PC-3 (cell line): ENCODE data around the gene MYO5B. TPM values are rescaled to one million over a fixed set of nuclear protein-coding genes. Genes with fewer than 3 reads are reported as not detected.
A peak's percentile ranks its signal among the peaks of the same experiment; 100 is the strongest.
"Not testable (repeated sequence)": the region's sequence is repeated elsewhere in the genome, so short reads cannot be mapped to it uniquely, and the experiment has no call there.

Source experiments
- ATAC-seq: fragments of 200-7000 bp; cut with Tn5 transposase; 2 replicates; pipeline ENCODE4 v1.9.1; 2020; ENCODE audit warnings: mild to moderate bottlenecking, moderate library complexity
- BruUV-seq: library from RNA; stranded (reverse); fragments of 400-500 nt; replicated peaks from 2 replicates; lab custom pipeline; 2021; lab: Mats Ljungman, UMichigan
- CTCF ChIA-PET: fragments of 300-600 bp; sonication (Branson Sonifier 250); formaldehyde crosslinking; loops from one replicate; lab custom pipeline; 2022; ENCODE audit warnings: antibody characterized with exemption; lab: Charles Lee
- POLR2A ChIA-PET: fragments of 300-600 bp; sonication (Branson Sonifier 250); formaldehyde crosslinking; loops from one replicate; lab custom pipeline; 2022; ENCODE audit warnings: antibody characterized with exemption; ENCODE audit not compliant: unreplicated experiment; lab: Charles Lee
- DNase-seq: peaks from one replicate; pipeline ENCODE4 v3.0.0-alpha.2; 2015
- H2AFZ ChIP-seq: fragments of 300-600 bp; sonication (generic); 2 replicates; pipeline ENCODE4 v1.6.0; 2016; ENCODE audit warnings: antibody characterized with exemption, low read length
- H3F3A ChIP-seq: fragments of 300-600 bp; sonication (generic); one replicate; pipeline ENCODE4 v1.6.0; 2017; ENCODE audit warnings: antibody characterized with exemption, low read length, control low read depth, mild to moderate bottlenecking; ENCODE audit not compliant: unreplicated experiment
- H3K27ac ChIP-seq: fragments of 300-600 bp; sonication (generic); 2 replicates; pipeline ENCODE4 v1.5.1; 2016; ENCODE audit warnings: mild to moderate bottlenecking, low read length
- H3K27me3 ChIP-seq: fragments of 300-600 bp; sonication (generic); 2 replicates; pipeline ENCODE4 v1.6.1; 2016; ENCODE audit warnings: low read length, mixed read lengths
- H3K36me3 ChIP-seq: fragments of 300-600 bp; sonication (generic); 2 replicates; pipeline ENCODE4 v1.6.1; 2016; ENCODE audit warnings: low read depth, mixed run types, low read length, mixed read lengths
- H3K4me1 ChIP-seq: fragments of 300-600 bp; sonication (generic); 2 replicates; pipeline ENCODE4 v1.5.1; 2016; ENCODE audit warnings: low read length; ENCODE audit not compliant: insufficient read depth
- H3K4me2 ChIP-seq: fragments of 300-600 bp; sonication (generic); 2 replicates; pipeline ENCODE4 v1.6.0; 2016; ENCODE audit warnings: low read length
- H3K4me3 ChIP-seq: fragments of 300-600 bp; sonication (generic); 2 replicates; pipeline ENCODE4 v1.5.1; 2016; ENCODE audit warnings: mild to moderate bottlenecking, low read length, mixed read lengths
- H3K79me2 ChIP-seq: fragments of 300-600 bp; sonication (generic); 2 replicates; pipeline ENCODE4 v1.6.1; 2017; ENCODE audit warnings: low read length, mixed read lengths
- H3K9ac ChIP-seq: fragments of 300-600 bp; sonication (generic); 2 replicates; pipeline ENCODE4 v1.6.0; 2016; ENCODE audit warnings: mild to moderate bottlenecking, low read length
- H3K9me2 ChIP-seq: fragments of 300-600 bp; sonication (generic); replicated peaks from 2 replicates; pipeline ENCODE4 v1.6.1; 2016; ENCODE audit warnings: mixed run types, low read length, mixed read lengths
- H3K9me3 ChIP-seq: fragments of 300-600 bp; sonication (generic); 2 replicates; pipeline ENCODE4 v1.6.1; 2016; ENCODE audit warnings: low read length, mixed read lengths
- H4K20me1 ChIP-seq: fragments of 300-600 bp; sonication (generic); 2 replicates; pipeline ENCODE4 v1.6.1; 2016; ENCODE audit warnings: low read length, mixed read lengths
- EZH2 ChIP-seq: fragments of 300-600 bp; sonication (generic); IDR thresholded peaks from one replicate; pipeline ENCODE4 v1.6.1; 2017; ENCODE audit warnings: antibody characterized with exemption, mild to moderate bottlenecking, low read length; ENCODE audit not compliant: unreplicated experiment
- EZH2phosphoT487 ChIP-seq: fragments of 300-600 bp; sonication (generic); IDR thresholded peaks from 2 replicates; pipeline ENCODE4 v1.6.1; 2018; ENCODE audit warnings: mild to moderate bottlenecking, antibody characterized with exemption, low read length, borderline replicate concordance
- intact Hi-C: fragments of 100-400 bp; cut with micrococcal nuclease; formaldehyde crosslinking; loops from 2 replicates; pipeline ENCODE4 v1.9.0; 2023
- total RNA-seq: library from RNA; depleted of rRNA; stranded (reverse); fragments of >200 nt; gene quantifications from 2 replicates; pipeline ENCODE4 v1.2.3, GENCODE V29; 2014
- TF ChIP-seq, protein P1 (sequence below): fragments of 300-600 bp; sonication (generic); conservative IDR thresholded peaks from 2 replicates; pipeline ENCODE4 v1.5.1; 2017; ENCODE audit warnings: antibody characterized with exemption, low read depth, mild to moderate bottlenecking, low read length

The MYO5B gene
- total RNA-seq, 1 experiment from 2014 or later = 10.7 TPM

GRCh38 chr18:49838381-49838780 lies 356.6 kb downstream of the MYO5B start:
- Histone ChIP-seq H3K9ac (no peak overlapping the region), H2AFZ (no peak overlapping the region), H3K4me2 (no peak overlapping the region), H3K4me1 (peaks cover 46% of the 10 kb centered on the region), H3K36me3 (no peaks in the 10 kb centered on the region), H3K79me2 (no peaks in the 10 kb centered on the region), H3K27me3 (no peaks in the 10 kb centered on the region), H3K27ac (peak overlapping the region; percentile 26), H3K4me3 (no peak overlapping the region), H3K9me3 (no peaks in the 10 kb centered on the region), H3K9me2 (no peaks in the 10 kb centered on the region), H3F3A (no peaks in the 10 kb centered on the region), H4K20me1 (no peaks in the 10 kb centered on the region)
- no TSS peak for BruUV-seq
- TF ChIP-seq, protein P1, sequence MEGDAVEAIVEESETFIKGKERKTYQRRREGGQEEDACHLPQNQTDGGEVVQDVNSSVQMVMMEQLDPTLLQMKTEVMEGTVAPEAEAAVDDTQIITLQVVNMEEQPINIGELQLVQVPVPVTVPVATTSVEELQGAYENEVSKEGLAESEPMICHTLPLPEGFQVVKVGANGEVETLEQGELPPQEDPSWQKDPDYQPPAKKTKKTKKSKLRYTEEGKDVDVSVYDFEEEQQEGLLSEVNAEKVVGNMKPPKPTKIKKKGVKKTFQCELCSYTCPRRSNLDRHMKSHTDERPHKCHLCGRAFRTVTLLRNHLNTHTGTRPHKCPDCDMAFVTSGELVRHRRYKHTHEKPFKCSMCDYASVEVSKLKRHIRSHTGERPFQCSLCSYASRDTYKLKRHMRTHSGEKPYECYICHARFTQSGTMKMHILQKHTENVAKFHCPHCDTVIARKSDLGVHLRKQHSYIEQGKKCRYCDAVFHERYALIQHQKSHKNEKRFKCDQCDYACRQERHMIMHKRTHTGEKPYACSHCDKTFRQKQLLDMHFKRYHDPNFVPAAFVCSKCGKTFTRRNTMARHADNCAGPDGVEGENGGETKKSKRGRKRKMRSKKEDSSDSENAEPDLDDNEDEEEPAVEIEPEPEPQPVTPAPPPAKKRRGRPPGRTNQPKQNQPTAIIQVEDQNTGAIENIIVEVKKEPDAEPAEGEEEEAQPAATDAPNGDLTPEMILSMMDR = no peak
- TF ChIP-seq EZH2phosphoT487 (no peak), EZH2 (no peak)
- ATAC-seq (no peak), DNase-seq (no peak)
- CTCF ChIA-PET = no interaction called here
- intact Hi-C loops = no loop called here
- POLR2A ChIA-PET = no interaction called here

DNA sequence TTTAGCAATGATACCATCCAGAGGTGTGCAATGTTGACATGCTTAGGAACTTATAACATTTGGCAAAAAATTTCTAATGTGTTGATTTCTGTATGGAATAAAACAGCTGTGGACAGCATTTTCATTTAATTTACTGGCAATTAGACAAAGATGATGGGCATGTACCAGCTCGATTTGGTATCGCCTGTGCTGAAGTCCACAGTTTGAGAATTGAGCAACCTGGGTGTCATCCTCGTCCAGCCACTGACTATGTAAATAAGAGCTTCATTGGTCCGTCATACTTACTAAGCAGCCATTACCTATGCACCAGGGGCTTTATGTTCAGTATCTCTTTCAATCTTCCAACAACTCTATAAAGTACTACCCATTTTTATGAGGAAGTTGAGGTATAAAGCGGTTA lies 357.1 kb downstream of the MYO5B start:
- DNase-seq = no peak
- POLR2A ChIA-PET = no interaction called here
- no peak for ATAC-seq
- Histone ChIP-seq H3K4me1 (peaks cover 46% of the 10 kb centered on the region), H3K27me3 (no peaks in the 10 kb centered on the region), H3K79me2 (no peaks in the 10 kb centered on the region), H3F3A (no peaks in the 10 kb centered on the region), H3K9me2 (no peaks in the 10 kb centered on the region), H3K4me2 (no peak overlapping the region), H2AFZ (no peak overlapping the region), H3K9ac (no peak overlapping the region), H3K4me3 (no peak overlapping the region), H3K9me3 (no peaks in the 10 kb centered on the region), H4K20me1 (no peaks in the 10 kb centered on the region), H3K36me3 (no peaks in the 10 kb centered on the region), H3K27ac (no peak overlapping the region)
- TF ChIP-seq, protein P1 = no peak
- TF ChIP-seq EZH2 (no peak), EZH2phosphoT487 (no peak)
- CTCF ChIA-PET = no interaction called here
- BruUV-seq = no TSS peak
- intact Hi-C loops = no loop called here

GRCh38 chr18:49837316-49837835 lies 357.6 kb downstream of the MYO5B start:
- intact Hi-C loops, H4K20me1 ChIP-seq, H3K36me3 ChIP-seq, H3K9ac ChIP-seq, H3K27ac ChIP-seq, CTCF ChIA-PET, POLR2A ChIA-PET, H3K79me2 ChIP-seq, H3F3A ChIP-seq, H3K9me3 ChIP-seq, H3K4me3 ChIP-seq, H3K27me3 ChIP-seq, BruUV-seq, ATAC-seq, H2AFZ ChIP-seq, DNase-seq, H3K9me2 ChIP-seq, H3K4me2 ChIP-seq: not testable (repeated sequence)
- peaks cover 46% of the 10 kb centered on the region for H3K4me1 ChIP-seq
